Colonic mucosa (tissue), 4 donors: Measurements from ENCODE around the gene SPEN. TPM values are rescaled to one million over a fixed set of nuclear protein-coding genes. Genes with fewer than 3 reads are reported as not detected.
A peak's percentile ranks its signal among the peaks of the same experiment; 100 is the strongest.

Experiments used
- DNase-seq: peaks from one replicate; pipeline ENCODE4 v3.0.0-alpha.2; 2020
- H3K27ac ChIP-seq: fragments of 200-600 bp; one replicate; pipeline ENCODE4 v1.8.0; 2021
- H3K27me3 ChIP-seq: fragments of 200-600 bp; one replicate; pipeline ENCODE4 v1.8.0; 2021
- H3K36me3 ChIP-seq: fragments of 200-600 bp; one replicate; pipeline ENCODE4 v1.8.0; 2021
- H3K4me1 ChIP-seq: fragments of 200-600 bp; one replicate; pipeline ENCODE4 v1.8.0; 2021; ENCODE audit warnings: mild to moderate bottlenecking
- H3K4me3 ChIP-seq: fragments of 200-600 bp; one replicate; pipeline ENCODE4 v1.8.0; 2021
- H3K9ac ChIP-seq, 2 donors: one replicate each; pipeline ENCODE4 v1.7.0; 2013; ENCODE audit warnings: control low read depth in 2 of 2, low read depth in 2 of 2, low read length in 2 of 2
- H3K9me3 ChIP-seq: fragments of 200-600 bp; one replicate; pipeline ENCODE4 v1.8.0; 2021
- CTCF ChIP-seq: fragments of 200-600 bp; IDR thresholded peaks from one replicate; pipeline ENCODE4 v1.8.0; 2022; ENCODE audit warnings: antibody characterized with exemption, mild to moderate bottlenecking
- intact Hi-C: fragments of 100-400 bp; cut with DNase I; formaldehyde crosslinking; loops from one replicate; pipeline ENCODE4 v1.14.1; 2022
- total RNA-seq, 2 donors: library from RNA; stranded (reverse); fragmentation: NEBNext Ultra II Directional in 1 of 2; extraction: Animal tissue kit (Norgen Biotek cat#: 25700) in 1 of 2; gene quantifications; one replicate each; pipeline ENCODE4 v1.2.1, GENCODE V29; 2021
- donor health status: healthy.
- donor health status: DM: no; HTN: no; CAD: no.
- donor health status: DM: no; HTN: no; CAD: no.

The SPEN gene
- total RNA-seq, 2 donors from 2014 or later: 40.9 to 42.5 TPM

GRCh38 chr1:15938628-15939161 is 91.2 kb downstream of the SPEN start:
- Histone ChIP-seq H3K4me1 (peaks cover 10% of the 10 kb centered on the region), H3K36me3 (peaks cover 28% of the 10 kb centered on the region), H3K9ac (no peak overlapping the region), H3K9me3 (no peaks in the 10 kb centered on the region), H3K4me3 (no peak overlapping the region), H3K27me3 (no peaks in the 10 kb centered on the region), H3K27ac (peak overlapping the region; percentile 36)
- no peak for DNase-seq
- intact Hi-C loops: no loop called here
- TF ChIP-seq CTCF: no peak

- Histone ChIP-seq H3K9ac (peak overlapping the region in 1 of 2 donors; percentile 18), H3K4me1 (peaks cover 10% of the 10 kb centered on the region), H3K27ac (peak overlapping the region; percentile 36), H3K9me3 (no peaks in the 10 kb centered on the region), H3K4me3 (no peak overlapping the region), H3K27me3 (no peaks in the 10 kb centered on the region), H3K36me3 (peaks cover 32% of the 10 kb centered on the region)
- intact Hi-C loops: no loop called here
- DNase-seq: no peak
- no peak for TF ChIP-seq CTCF
Measured at GRCh38 chr1:15939181-15940109, 91.9 kb downstream of the SPEN start.

GRCh38 chr1:15940110-15941043 is 92.9 kb downstream of the SPEN start:
- H3K9me3 ChIP-seq: no peaks in the 10 kb centered on the region
- no peak for DNase-seq
- no peak overlapping the region for H3K9ac ChIP-seq
- H3K4me1 ChIP-seq: peaks cover 10% of the 10 kb centered on the region
- H3K27me3 ChIP-seq: no peaks in the 10 kb centered on the region
- TF ChIP-seq CTCF: no peak
- no peak overlapping the region for H3K27ac ChIP-seq
- intact Hi-C loops: no loop called here
- H3K36me3 ChIP-seq: peaks cover 40% of the 10 kb centered on the region
- no peak overlapping the region for H3K4me3 ChIP-seq

- no peaks in the 10 kb centered on the region for H3K9me3 ChIP-seq
- intact Hi-C loops: no loop called here
- no peak overlapping the region for H3K27ac ChIP-seq
- H3K27me3 ChIP-seq: no peaks in the 10 kb centered on the region
- no peak overlapping the region for H3K4me3 ChIP-seq
- H3K36me3 ChIP-seq: peaks cover 44% of the 10 kb centered on the region
- no peak for DNase-seq
- H3K4me1 ChIP-seq: peaks cover 10% of the 10 kb centered on the region
- no peak overlapping the region for H3K9ac ChIP-seq
- no peak for TF ChIP-seq CTCF
Measured at GRCh38 chr1:15941044-15941840, 93.7 kb downstream of the SPEN start.
